IMR-90 (cell line): Measurements from ENCODE around the gene NTM. TPM values are rescaled to one million over a fixed set of nuclear protein-coding genes. Genes with fewer than 3 reads are reported as not detected.

Experiments
- ATAC-seq: fragments of 200-7000 bp; cut with Tn5 transposase; 2 replicates; pipeline ENCODE4 v1.9.1; 2020; ENCODE audit warnings: low read depth, mild to moderate bottlenecking, moderate library complexity
- BruUV-seq: library from RNA; stranded (reverse); fragments of 400-500 nt; replicated peaks from 2 replicates; lab custom pipeline; 2021; lab: Mats Ljungman, UMichigan
- CTCF ChIA-PET: fragments of 300-600 bp; formaldehyde crosslinking; extraction: SDS; loops from one replicate; lab custom pipeline; 2021; ENCODE audit warnings: antibody characterized with exemption; lab: Yijun Ruan, JAX
- POLR2A ChIA-PET: fragments of 300-600 bp; sonication (Branson Sonifier 250); formaldehyde crosslinking; loops from one replicate; lab custom pipeline; 2022; ENCODE audit warnings: antibody characterized with exemption; ENCODE audit not compliant: unreplicated experiment; lab: Charles Lee
- DNase-seq: peaks from one replicate; pipeline ENCODE4 v3.0.0; 2013
- H2AFZ ChIP-seq: replicated peaks from 2 replicates; pipeline ENCODE3; 2013; ENCODE audit warnings: low read length, mild to moderate bottlenecking; ENCODE audit not compliant: poor library complexity
- H2AK5ac ChIP-seq: 2 replicates; pipeline ENCODE4 v1.6.1; 2013; ENCODE audit warnings: low read depth, low read length, inconsistent platforms
- H2AK9ac ChIP-seq: replicated peaks from 2 replicates; pipeline ENCODE3; 2013; ENCODE audit warnings: mild to moderate bottlenecking, low read depth, low read length, moderate library complexity; ENCODE audit not compliant: poor library complexity
- H2BK120ac ChIP-seq: 2 replicates; pipeline ENCODE4 v1.6.1; 2013; ENCODE audit warnings: low read depth, low read length, inconsistent platforms
- H2BK15ac ChIP-seq: 3 replicates; pipeline ENCODE4 v1.6.1; 2013; ENCODE audit warnings: low read depth, low read length, inconsistent platforms
- H2BK20ac ChIP-seq: 2 replicates; pipeline ENCODE4 v1.6.1; 2013; ENCODE audit warnings: low read depth, mild to moderate bottlenecking, inconsistent platforms, low read length, moderate library complexity
- H2BK5ac ChIP-seq: 2 replicates; pipeline ENCODE4 v1.6.1; 2013; ENCODE audit warnings: mild to moderate bottlenecking, low read depth, low read length, inconsistent platforms; ENCODE audit not compliant: poor library complexity, severe bottlenecking
- H3K14ac ChIP-seq: replicated peaks from 2 replicates; pipeline ENCODE4 v1.6.1; 2013; ENCODE audit warnings: low read depth, low read length, inconsistent platforms
- H3K18ac ChIP-seq: 2 replicates; pipeline ENCODE4 v1.6.1; 2013; ENCODE audit warnings: low read depth, low read length, control low read depth
- H3K23ac ChIP-seq: 2 replicates; pipeline ENCODE4 v1.6.1; 2013; ENCODE audit warnings: low read depth, low read length, inconsistent platforms
- H3K27ac ChIP-seq: 2 replicates; pipeline ENCODE4 v1.5.1; 2013; ENCODE audit warnings: mild to moderate bottlenecking, control low read depth, low read length; ENCODE audit not compliant: insufficient read depth
- H3K27me3 ChIP-seq: 2 replicates; pipeline ENCODE4 v1.6.1; 2013; ENCODE audit warnings: low read length; ENCODE audit not compliant: control insufficient read depth, insufficient read depth
- H3K36me3 ChIP-seq: 2 replicates; pipeline ENCODE4 v1.6.1; 2013; ENCODE audit warnings: low read length, mixed read lengths; ENCODE audit not compliant: control insufficient read depth, insufficient read depth
- H3K4ac ChIP-seq: 2 replicates; pipeline ENCODE4 v1.6.1; 2013; ENCODE audit warnings: low read depth, low read length, inconsistent platforms
- H3K4me1 ChIP-seq: 2 replicates; pipeline ENCODE4 v1.6.1; 2013; ENCODE audit warnings: low read length, mixed read lengths; ENCODE audit not compliant: control insufficient read depth, insufficient read depth
- H3K4me2 ChIP-seq: 2 replicates; pipeline ENCODE4 v1.6.1; 2013; ENCODE audit warnings: low read depth, mild to moderate bottlenecking, control low read depth, low read length, moderate library complexity
- H3K4me3 ChIP-seq: 2 replicates; pipeline ENCODE4 v1.5.1; 2013; ENCODE audit warnings: low read depth, mild to moderate bottlenecking, control low read depth, low read length, moderate library complexity; ENCODE audit not compliant: insufficient read depth
- H3K56ac ChIP-seq: 2 replicates; pipeline ENCODE4 v1.6.1; 2013; ENCODE audit warnings: low read length, inconsistent platforms; ENCODE audit not compliant: insufficient read depth; ENCODE audit errors: extremely low read depth
- H3K79me1 ChIP-seq, 2 experiments: 2 replicates each; pipeline ENCODE4 v1.6.1; 2013; ENCODE audit warnings: low read length in 2 of 2, inconsistent platforms in 1 of 2, low read depth in 1 of 2
- H3K9ac ChIP-seq: 2 replicates; pipeline ENCODE4 v1.6.1; 2013; ENCODE audit warnings: low read depth, low read length, control low read depth
- H3K9me1 ChIP-seq: 2 replicates; pipeline ENCODE4 v1.6.1; 2013; ENCODE audit warnings: low read length, inconsistent platforms; ENCODE audit not compliant: insufficient read depth
- H3K9me3 ChIP-seq: 2 replicates; pipeline ENCODE4 v1.6.1; 2013; ENCODE audit warnings: low read length; ENCODE audit not compliant: control insufficient read depth, insufficient read depth
- H4K20me1 ChIP-seq: 2 replicates; pipeline ENCODE4 v1.6.1; 2013; ENCODE audit warnings: low read length, inconsistent platforms; ENCODE audit not compliant: insufficient read depth
- H4K5ac ChIP-seq: 2 replicates; pipeline ENCODE4 v1.6.1; 2013; ENCODE audit warnings: mild to moderate bottlenecking, low read depth, low read length, control low read depth
- H4K8ac ChIP-seq, 2 experiments: 2 replicates each; pipeline ENCODE4 v1.6.1; 2013; ENCODE audit warnings: low read depth in 2 of 2, low read length in 2 of 2, control low read depth in 1 of 2, inconsistent platforms in 1 of 2
- H4K91ac ChIP-seq: 2 replicates; pipeline ENCODE4 v1.6.1; 2013; ENCODE audit warnings: low read depth, low read length, inconsistent platforms; ENCODE audit not compliant: insufficient read depth
- CHD1 ChIP-seq: IDR thresholded peaks from 2 replicates; pipeline ENCODE4 v1.6.1; 2012; ENCODE audit warnings: low read depth, low read length, improper control_type of control experiment
- POLR2A ChIP-seq: IDR thresholded peaks from 2 replicates; pipeline ENCODE4 v1.6.1; 2012; ENCODE audit warnings: mild to moderate bottlenecking, low read depth, low read length
- RFX5 ChIP-seq: IDR thresholded peaks from 2 replicates; pipeline ENCODE4 v1.8.0; 2012; ENCODE audit warnings: low read depth, mild to moderate bottlenecking, low read length, moderate library complexity
- SMC3 ChIP-seq: fragments of 150-350 bp; IDR thresholded peaks from 2 replicates; pipeline ENCODE4 v1.6.1; 2016; ENCODE audit warnings: low read depth, mild to moderate bottlenecking, antibody characterized with exemption, low read length, moderate library complexity
- WGBS, 2 experiments: methylation state at CpG; one replicate each; pipeline versions ENCODE4 v1.1.5 to v1.1.7; 2013; ENCODE audit warnings: missing lambda C conversion rate in 2 of 2; ENCODE audit not compliant: insufficient read length in 1 of 2; ENCODE audit errors: extremely low coverage in 2 of 2; 5-methylcytosine and 5-hydroxymethylcytosine counted together
- dilution Hi-C: fragments of 300-500 bp; cut with HindIII; formaldehyde crosslinking; loops from one replicate; pipeline ENCODE4 v1.14.3; 2018; ENCODE audit warnings: low sequenced_read_pairs; ENCODE audit not compliant: unreplicated experiment
- in situ Hi-C: fragments of 300-500 bp; cut with MboI; formaldehyde crosslinking; loops from 3 replicates; pipeline ENCODE4 v1.14.3; 2019; ENCODE audit warnings: low sequenced_read_pairs, inconsistent platforms, mixed read lengths
- intact Hi-C: fragments of 100-400 bp; cut with micrococcal nuclease; formaldehyde crosslinking; loops from 2 replicates; pipeline ENCODE4 v1.10.0; 2022
- polyA plus RNA-seq, 3 experiments: library from polyadenylated mRNA; depleted of rRNA; stranded (reverse); fragments of >200 nt; gene quantifications; 2 replicates each; pipeline ENCODE4 v1.2.3, GENCODE V29; 2012; ENCODE audit warnings: low replicate concordance in 1 of 3
- total RNA-seq: library from RNA; depleted of rRNA; stranded (reverse); fragments of >200 nt; gene quantifications from 2 replicates; pipeline ENCODE4 v1.2.3, GENCODE V29; 2012

The NTM gene
- total and polyA plus RNA-seq, 2 of the 4 experiments (the other 2 are of a cell fraction): 19.5 to 25.5 TPM

- ChIA-PET POLR2A (no interaction called here), CTCF (interaction anchor here (1.6 kb wide), 1 partner anchor 79 kb away, joined by 4 read pairs; no protein-coding TSS in a partner anchor)
- Histone ChIP-seq H2AK5ac (no peak overlapping the region), H2BK120ac (no peak overlapping the region), H3K23ac (no peak overlapping the region), H3K18ac (no peak overlapping the region), H3K27ac (no peak overlapping the region), H3K36me3 (no peaks in the 10 kb centered on the region), H3K9ac (no peak overlapping the region), H3K9me1 (no peaks in the 10 kb centered on the region), H3K27me3 (peaks cover 5% of the 10 kb centered on the region), H4K91ac (no peak overlapping the region), H3K4me1 (no peaks in the 10 kb centered on the region), H4K8ac (no peak overlapping the region), H2AK9ac (no peak overlapping the region), H2BK5ac (no peak overlapping the region), H3K56ac (no peak overlapping the region), H2BK15ac (no peak overlapping the region), H3K4me2 (no peak overlapping the region), H2BK20ac (no peak overlapping the region), H2AFZ (no peak overlapping the region), H4K20me1 (no peaks in the 10 kb centered on the region), H3K79me1 (no peaks in the 10 kb centered on the region), H3K14ac (no peak overlapping the region), H4K5ac (no peak overlapping the region), H3K4me3 (no peak overlapping the region), H3K4ac (no peak overlapping the region), H3K9me3 (no peaks in the 10 kb centered on the region)
- ATAC-seq (no peak), DNase-seq (no peak)
- dilution Hi-C loops: no loop called here
- BruUV-seq: no TSS peak
- in situ Hi-C loops: no loop called here
- TF ChIP-seq RFX5 (no peak), POLR2A (no peak), CHD1 (no peak), SMC3 (no peak)
- WGBS, 2 experiments: 28% methylated on average over 3 of the region's 4 CpGs; no CpG with 5 or more reads in 1 of the 2 experiments
- intact Hi-C loops: no loop called here
Observed at GRCh38 chr11:131595797-131596196, 225.4 kb downstream of the NTM start.
